Raji (cell line): Measurements from ENCODE around the gene SENP6.

Experiments used
- POLR2A ChIP-seq: IDR thresholded peaks from 2 replicates; pipeline ENCODE4 v1.6.1; 2011; ENCODE audit warnings: low read depth, low read length, control low read depth; ENCODE audit not compliant: insufficient read depth

SENP6 gene

DNA sequence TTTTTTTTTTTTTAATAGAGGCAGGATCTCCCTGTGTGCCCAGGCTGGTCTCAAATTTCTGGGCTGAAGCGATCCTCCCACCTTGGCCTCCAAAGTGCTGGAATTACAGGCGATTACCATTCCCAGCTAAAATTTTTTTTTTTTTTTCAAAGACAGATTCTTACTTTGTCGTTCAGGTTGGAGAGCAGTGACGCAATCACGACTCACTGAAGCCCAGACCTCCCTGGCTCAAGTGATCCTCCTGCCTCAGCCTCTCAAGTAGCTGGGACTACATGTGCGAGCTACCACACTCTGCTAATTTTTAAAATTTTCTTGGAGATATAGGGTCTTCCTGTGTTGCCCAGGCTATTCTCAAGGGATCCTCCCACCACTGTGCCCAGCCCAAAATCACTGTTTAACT is 89.3 kb downstream of the SENP6 start:
- TF ChIP-seq POLR2A: no peak

DNA sequence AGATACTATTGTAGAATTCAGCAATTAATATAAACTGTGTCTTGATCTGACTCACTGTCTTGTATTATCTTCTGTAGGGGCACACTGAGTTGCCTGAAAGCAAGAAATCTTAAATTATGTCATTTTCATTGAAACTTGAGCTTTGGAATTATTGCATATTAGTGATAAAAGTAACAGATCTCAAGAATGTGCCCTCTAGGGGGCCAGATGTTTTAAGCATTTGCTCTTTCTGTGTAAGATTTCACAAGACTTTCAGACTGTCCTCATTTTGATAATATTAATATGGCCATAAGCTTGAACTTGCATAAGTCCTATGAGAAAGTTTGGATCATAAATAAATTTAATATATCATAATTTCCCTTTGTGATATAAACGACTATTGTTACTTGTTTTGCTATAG is 91.9 kb downstream of the SENP6 start:
- TF ChIP-seq POLR2A: no peak

DNA sequence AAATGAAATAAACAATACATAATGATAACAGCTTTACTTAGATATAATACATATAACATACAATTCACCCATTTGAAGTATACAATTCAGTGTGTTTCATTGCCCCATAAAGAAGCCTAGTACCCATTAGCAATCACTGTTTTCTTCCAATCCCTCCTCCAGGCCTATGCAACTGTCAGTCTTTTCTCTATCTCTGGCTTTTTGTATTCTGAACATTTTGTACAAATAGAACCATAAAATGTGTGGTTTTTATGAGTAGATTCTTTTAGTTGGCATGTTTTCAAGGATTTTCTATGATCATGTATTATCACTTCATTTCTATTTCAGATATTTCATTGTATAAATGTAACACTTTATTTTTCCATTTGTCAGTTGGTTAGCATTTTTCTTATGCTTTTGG is 92.7 kb downstream of the SENP6 start:
- TF ChIP-seq POLR2A: no peak

DNA sequence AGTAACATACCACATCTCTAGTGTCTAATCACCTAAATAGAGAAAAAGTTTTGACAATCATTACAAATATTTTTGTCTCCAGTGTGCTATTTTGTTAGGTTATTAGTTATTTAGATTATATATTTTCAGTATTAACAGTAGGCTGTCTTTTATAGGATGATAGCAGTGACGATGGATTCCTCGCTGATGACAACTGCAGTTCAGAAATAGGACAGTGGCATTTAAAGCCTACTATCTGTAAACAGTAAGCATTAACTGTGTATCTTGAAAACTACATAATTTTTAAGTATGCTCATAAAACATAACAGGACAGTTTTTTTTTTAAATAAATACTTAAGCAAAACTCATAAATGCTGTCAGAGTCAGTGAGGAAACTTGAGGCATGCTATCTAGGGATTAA is 109.5 kb downstream of the SENP6 start:
- TF ChIP-seq POLR2A: no peak

DNA sequence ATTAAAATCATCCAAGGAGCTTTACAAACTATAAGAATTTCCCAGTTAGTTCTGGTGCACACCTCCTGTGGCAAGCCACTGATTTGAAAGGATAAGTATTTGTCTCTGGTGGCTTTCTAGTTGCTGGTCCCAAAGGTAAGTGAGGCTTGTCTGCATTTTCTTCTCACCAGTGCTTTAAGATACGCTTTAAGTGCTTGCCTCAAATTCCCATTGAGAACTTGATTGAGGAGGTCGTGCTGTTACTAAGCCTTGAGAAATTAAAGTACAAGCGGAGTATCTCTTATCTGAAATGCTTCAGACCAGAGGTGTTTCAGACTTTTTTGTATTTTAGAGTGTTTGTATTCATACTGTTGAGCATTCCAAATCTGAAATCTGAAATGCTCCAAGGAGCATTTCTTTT is 117.5 kb downstream of the SENP6 start:
- TF ChIP-seq POLR2A: no peak

DNA sequence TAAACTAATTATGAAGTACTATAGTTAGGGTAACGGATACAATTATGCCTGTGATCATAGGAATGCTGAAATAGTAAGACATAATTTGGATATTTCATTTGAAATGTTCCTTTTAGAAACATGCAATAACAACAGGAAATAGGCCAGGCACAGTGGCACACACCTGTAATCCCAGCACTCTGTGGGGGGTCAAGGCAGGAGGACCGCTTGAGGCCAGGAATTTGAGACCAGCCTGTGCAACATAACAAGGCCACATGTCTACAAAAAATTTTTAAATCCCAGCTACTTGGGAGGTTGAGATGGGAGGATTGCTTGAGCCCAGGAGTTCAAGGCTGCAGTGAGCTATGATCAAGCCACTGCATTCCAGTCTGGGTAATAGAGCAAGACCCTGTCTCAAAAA is 121.7 kb downstream of the SENP6 start:
- no peak for TF ChIP-seq POLR2A

DNA sequence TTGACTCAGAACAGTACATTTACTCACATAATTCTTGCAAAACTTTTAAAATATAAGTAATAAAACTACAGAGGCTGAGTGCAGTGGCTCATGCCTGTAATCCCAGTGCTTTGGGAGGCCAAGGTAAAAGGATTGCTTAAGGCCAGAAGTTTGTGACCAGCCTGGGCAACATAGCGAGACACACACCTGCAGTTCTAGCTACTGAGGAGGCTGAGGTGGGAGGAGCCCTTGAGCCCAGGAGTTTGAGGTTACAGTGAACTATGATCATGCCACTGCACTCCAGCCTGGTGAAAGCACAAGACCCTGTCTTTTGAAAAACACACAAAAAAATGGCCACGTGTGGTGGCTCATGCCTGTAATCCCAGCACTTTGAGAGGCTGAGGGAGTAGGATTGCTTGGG is 125.5 kb downstream of the SENP6 start:
- no peak for TF ChIP-seq POLR2A

DNA sequence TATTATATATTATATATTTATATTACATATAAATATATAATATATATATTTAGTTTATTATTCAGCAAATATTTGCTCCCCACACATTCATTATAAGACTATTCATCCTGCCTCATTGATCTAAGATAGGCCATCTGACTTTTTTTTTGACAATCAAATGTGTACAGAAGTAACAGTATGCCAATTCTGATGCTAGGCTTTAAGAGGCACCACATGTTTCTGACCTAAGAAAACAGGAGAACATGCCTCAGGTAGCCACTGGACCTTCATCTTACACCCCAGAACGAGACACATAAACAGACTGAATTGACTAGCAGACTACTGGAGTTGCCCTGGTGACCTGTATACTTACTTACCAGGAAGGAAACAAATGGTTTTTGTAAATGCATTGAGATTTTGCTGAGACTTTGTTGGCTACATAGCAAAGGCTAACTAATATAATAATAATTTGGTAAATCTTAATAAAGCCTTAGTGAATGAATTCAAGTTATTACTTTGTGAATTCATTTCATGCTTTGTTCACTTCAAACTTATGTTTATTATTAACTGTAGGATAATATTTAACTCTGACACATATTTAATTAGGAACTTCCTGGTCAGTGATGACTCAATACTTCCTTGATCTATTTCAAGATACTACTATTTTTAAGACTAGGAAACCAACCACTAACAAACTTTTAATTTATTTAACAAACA is 134.0 kb downstream of the SENP6 start:
- TF ChIP-seq POLR2A: no peak

DNA sequence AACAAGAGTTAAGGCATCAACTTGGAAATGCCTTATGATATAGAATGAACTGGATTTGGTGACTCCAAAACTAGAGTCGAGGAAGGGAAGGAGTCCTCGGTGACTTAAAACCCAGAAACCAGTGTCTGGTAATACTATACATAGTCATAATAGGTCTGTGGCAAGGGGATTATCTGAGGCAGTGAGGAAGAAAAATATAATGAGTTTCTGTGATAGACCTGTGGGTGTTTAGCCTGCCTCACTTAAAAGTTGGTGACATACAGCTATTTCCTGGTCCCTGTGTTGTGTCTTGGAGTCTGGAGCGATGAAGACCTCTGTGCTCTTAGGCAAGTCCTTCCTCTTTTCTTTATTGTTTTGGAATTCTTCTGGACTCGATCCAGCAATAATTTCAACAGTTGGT is 142.3 kb downstream of the SENP6 start:
- TF ChIP-seq POLR2A: no peak

DNA sequence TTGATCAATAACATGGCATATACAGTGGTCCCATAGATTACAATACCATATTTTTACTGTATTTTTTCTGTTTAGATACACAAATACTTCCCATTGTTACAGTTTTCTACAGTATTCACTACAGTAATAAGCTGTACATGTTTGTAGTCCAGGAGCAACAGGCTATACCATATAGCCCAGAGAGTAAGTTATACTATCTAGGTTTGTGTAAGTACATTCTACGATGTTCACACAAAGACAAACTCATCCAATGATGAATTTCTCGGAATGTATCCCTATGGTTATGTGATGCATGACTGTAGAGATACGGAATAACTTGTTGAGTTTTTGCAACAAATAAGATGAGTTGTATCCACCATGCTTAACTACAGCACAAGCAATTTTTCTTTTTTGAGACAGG is 143.7 kb downstream of the SENP6 start:
- no peak for TF ChIP-seq POLR2A

DNA sequence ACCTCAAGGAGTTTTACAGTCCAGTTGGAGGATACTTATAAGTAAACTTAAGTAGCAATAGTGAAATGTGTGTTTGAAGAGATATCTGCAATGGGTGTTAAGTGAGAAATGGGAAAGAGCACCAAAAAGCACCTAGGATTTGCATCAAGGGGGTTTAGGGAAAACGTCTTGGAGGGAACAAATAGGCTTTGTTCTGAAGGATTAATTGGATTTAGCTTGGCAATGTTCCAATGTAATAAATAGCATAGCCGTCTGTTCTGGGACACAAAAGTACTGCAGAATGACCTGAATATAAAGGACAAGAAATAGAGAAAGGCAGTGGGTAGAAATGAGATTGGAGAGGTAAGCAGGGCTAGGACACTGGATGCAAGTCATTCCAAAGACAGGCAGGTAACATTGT is 144.5 kb downstream of the SENP6 start:
- no peak for TF ChIP-seq POLR2A

DNA sequence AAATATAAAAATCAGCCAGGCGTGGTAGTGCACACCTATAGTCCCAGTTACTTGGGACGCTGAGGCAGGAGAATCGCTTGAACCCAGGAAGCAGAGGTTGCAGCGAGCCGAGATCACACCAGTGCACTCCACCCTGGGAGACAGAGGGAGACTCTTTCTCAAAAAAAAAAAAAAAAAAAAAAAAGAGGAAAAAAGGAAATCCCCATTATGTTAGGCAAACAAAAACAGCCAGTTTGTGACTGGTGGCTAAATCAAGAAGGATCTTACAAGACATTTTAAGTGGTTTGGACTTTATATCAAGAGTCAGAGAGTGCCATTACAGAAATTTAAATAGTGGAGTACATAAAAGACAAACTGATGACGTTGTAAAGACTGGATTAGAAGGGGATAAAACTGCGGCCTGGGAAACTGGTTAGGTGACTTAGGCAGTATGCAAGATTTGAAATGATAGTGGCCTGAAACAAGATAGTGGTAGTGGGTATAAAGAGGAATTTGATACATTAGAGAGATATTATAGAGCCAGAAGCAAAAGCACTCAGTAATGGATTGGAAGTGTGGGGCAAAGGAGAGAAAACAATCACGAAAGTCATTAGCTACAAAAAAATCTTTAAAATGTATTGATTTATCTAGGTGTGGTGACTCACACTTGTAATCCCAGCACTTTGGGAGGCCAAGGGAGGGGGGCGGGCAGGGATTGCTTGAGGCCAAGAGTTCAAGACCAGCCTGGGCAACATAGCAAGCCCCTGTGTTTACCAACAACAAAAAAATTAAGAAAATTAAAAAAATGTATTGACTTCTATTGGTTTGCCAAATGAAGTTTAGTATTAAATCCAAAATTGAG is 145.7 kb downstream of the SENP6 start:
- TF ChIP-seq POLR2A: no peak

DNA sequence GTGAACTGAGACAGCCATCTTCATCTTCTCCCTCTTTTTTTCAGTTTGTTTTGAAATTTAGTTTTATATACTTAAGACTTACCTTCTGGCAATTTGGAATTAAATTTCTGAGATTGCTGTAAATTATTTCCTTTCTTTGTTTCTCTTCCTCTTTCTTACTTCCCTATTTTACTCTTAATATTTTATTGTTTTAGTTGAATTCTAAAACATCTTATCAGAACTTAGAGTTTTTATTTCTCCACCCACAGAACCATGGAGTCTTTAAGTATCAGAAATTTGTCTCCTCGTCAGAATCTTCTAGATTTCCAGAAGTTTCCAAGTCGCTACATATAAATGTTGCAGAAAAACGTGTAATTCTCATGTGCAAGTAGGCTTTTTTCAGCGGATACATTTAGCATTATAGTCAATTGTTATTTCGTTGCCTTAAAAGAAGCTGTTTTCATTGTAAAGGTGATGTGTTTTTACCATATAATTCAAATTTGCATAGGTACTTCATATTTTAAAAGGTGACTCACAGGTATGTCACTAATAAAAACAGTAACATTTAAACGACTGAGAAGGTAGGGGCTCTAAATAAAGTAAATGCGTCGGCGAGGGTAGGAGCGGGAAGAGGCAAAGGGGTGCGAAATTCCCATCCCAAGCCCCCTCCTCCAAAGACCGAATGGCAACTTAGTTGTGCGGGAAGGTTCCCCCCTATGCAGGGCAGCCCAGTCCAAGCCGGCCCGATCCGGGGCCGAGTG is 146.5 kb downstream of the SENP6 start:
- TF ChIP-seq POLR2A: no peak

DNA sequence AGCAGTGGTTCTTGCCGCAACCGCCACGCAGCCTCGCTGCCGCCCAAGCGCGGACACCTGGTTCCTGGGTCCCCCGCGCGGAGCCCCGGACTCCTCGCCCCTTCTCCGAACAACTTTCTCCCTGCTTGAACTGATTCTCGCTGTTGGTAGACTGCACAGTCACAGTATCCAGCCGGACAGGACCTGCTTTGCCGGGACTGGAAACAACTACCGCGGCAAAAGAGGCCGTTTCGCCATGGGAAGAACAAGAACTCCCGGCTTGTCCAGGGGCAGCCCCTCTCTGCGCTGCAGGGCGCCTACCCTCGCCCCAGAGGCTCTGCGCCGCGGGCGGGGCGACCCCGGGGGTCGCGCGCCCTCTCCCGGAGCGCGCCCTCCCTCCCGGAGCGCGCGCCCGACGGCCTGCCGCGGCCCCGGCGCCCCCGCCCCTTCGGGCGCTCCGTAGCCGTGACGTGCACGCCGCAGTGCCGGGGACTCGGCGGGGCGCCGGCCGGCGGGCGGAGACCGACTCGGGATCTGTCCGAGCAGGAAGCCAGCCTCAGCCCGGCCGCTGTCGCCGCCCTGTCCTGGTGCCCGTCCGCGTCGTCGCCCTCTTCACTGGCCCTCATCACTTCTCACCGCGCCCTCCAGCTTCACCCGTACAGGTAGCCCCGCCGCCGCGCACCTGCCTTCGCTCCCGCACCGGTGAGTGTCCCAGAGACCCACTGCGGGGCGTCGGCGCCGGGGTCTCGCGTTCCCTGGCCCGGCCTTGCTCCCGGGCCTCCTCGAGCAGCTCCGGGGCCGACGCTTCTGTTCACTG is 147.3 kb downstream of the SENP6 start, which contains the start of gene MYO6:
TSS of gene MYO6 (plus strand) at position 497 of the 796 bp plus-strand sequence. CDS start 68,309 bp downstream, outside the sequence.
- TF ChIP-seq POLR2A: no peak

DNA sequence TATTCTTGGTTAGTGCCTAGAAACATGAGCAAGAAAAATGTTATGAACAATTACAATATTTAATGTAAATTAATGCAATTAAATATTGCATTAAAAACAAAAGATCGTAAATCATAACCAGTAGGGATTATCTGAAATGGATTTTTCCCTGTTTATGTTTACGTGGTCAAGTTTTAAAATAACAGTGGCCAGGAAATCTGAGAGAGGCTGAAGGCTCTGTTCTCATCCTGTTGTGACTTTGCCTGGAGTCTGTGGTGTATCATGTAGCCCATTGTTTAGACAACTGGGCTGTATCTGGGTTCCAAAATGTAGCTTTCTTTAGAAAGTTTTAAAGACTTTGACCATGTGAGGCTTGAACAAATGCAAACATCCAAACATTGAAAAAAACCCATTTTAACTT is 149.8 kb downstream of the SENP6 start:
- TF ChIP-seq POLR2A: no peak
